NCI-H1436 treated with DMSO at 0.1 percent for 48 hours (cell line): ENCODE data around the gene TGIF2.
"Not testable (repeated sequence)": the region's sequence is repeated elsewhere in the genome, so short reads cannot be mapped to it uniquely, and the experiment has no call there.

Experiments used
- DNase-seq: peaks from one replicate; lab custom pipeline; 2025; lab: John Stamatoyannopoulos, UW

TGIF2 gene

DNA sequence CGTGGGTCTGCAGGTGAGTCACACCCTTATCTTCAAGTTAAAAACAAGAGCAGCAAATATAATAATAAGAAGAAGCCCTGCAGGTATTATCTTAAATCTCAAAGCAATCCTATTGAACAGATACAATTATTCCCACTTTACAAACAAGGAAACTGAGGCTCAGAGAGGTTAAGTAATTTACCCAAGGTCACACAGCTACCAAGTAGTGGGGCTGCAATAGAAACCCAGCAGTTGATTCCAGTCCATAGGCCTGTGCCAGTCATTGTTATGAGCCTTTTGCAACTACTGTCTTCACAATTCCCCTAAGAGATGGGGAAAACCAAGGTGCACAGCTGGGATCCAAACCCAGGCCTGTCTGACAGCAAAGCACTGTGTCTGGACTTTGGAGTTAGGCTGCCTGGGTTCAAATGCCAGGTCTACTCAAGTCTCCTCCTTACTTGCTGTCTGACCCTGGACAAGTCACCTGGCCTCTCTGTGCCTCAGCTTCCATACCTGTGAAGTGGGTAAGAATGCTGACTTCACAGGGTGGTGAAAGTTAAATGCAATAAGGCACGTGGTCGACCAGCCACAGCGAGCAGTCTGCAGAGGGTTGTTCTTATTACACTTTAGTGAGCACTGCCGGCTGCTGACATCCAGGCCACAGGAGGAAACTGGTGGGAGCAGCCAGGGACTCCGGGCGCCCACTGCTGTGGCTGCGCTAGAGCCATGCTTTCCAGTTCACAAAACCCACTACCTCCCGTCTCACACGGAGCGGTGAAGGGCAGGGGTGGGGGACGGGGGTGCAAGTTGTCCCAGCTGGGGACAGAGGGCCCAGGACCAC lies 26.0 kb upstream of the TGIF2 start:
- DNase-seq: no peak

DNA sequence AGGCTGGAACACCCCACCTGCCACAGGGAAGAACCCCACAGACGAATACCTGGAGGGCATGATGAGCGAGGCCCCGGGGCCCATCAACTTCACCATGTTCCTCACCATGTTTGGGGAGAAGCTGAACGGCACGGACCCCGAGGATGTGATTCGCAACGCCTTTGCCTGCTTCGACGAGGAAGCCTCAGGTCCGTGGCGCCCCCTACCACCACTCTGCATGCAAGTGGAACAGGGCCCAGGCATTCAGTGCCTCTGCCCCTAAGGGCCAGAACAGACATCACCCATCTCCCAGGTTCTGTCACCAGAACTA lies 25.4 kb upstream of the TGIF2 start:
- DNase-seq: no peak

DNA sequence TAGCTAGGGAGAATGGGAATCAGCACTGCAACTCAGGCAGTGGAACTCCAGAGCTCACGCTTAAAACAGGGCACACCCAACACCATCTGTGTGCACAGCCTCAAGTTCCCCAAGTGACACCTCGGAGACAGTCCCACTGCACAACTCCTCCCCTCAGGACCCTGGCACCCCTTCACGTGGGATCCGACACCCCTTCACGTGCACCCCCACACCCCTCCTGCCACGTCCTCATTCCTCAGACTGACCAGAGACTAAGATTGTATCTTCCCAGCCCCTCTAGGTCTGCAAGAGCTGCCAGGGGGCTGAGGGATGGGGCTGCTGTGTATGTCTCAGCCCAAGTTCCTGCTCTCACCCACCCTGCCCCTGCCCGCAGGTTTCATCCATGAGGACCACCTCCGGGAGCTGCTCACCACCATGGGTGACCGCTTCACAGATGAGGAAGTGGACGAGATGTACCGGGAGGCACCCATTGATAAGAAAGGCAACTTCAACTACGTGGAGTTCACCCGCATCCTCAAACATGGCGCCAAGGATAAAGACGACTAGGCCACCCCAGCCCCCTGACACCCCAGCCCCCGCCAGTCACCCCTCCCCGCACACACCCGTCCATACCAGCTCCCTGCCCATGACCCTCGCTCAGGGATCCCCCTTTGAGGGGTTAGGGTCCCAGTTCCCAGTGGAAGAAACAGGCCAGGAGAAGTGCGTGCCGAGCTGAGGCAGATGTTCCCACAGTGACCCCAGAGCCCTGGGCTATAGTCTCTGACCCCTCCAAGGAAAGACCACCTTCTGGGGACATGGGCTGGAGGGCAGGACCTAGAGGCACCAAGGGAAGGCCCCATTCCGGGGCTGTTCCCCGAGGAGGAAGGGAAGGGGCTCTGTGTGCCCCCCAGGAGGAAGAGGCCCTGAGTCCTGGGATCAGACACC lies 24.4 kb upstream of the TGIF2 start:
- DNase-seq: no peak

DNA sequence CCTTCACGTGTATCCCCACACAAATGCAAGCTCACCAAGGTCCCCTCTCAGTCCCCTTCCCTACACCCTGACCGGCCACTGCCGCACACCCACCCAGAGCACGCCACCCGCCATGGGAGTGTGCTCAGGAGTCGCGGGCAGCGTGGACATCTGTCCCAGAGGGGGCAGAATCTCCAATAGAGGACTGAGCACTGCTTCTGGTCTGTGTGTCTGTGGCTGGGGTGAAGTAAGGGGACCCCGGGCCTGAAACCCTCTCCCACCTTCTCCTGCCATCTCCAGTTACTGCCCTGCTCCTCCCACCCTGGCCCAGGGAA lies 23.8 kb upstream of the TGIF2 start:
- no peak for DNase-seq

DNA sequence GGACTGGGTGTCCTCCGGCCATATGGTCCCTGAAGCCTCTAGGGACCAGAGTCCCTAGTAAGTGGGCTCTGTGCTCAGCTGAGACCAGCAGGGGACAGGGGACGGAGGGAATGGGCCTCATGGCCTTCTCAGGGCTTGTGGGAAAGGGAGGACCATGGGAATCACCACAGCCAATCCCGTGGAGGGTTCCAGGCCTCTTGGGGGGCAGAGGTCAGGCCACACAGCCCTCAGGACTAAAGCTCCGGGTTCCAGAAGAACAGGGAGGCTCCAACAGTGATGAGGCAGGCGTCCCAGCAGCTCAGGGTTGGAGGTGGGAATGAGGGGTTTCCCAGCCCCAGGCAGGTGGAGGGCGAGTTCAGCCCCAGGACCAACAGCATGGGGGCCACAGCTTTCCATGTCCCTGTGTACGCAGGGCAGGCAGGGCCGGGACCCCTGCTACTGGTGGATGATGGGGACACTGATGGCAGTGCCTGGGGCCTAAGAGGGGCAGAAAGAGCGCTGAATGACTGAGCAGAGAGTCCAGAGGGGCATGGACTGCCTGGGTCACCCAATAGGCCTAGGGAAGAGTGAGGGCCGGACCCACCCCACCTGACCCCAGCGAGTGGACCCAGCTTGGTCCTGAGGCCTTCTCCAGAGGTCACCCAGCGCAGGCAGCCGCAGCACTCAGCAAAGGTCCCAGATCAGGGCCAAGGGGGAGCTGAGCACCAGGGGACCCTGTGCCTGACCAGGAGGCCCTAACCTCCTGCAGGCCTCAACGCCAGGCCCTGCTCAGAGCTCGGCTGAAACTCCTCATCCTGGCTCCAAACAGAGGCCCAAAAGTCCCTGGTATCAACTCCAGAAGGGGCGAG lies 23.2 kb upstream of the TGIF2 start:
- no peak for DNase-seq

DNA sequence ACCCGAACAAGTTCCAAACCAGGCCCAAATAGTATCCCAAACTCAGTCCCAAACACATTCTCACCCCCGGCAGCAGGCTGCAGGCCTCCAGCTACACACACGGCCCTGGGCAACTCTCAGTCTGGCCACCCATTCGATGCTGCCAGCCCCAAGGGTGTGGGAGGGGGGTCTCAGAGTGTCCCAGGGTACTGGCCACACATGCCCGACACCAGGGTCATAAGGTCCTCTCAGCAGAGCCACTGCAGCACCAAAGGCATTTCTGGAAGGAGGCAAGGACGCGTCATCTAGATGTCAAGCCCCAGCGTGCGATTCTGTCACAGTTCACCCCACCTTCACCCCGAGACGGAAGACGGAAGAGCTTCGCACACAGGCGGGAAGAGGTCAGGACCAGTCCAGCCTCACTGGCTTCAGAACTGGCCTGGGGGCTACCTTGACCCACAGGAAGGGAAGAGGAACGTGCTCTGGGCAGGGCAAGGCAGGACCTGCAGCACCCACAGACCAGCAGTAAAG lies 22.6 kb upstream of the TGIF2 start:
- no peak for DNase-seq

DNA sequence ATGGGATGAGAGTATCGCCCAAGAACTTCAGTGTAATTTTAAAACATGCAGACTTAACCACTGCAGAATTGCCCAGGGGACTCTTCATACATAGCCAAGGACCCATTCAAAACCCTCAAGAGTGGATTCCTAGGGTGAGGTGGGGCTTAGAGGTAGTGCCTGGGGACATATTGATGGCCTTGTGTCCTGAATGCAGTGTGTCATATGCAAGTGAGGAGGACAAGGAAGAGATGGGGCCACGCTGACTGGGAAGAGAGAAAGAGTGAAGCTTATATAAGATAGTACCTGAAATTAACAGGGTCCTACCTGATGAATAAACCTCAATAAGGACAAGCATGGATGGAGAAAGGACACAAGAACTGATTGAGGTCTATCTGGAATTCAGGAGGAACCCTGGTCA lies 18.1 kb upstream of the TGIF2 start:
- no peak for DNase-seq

DNA sequence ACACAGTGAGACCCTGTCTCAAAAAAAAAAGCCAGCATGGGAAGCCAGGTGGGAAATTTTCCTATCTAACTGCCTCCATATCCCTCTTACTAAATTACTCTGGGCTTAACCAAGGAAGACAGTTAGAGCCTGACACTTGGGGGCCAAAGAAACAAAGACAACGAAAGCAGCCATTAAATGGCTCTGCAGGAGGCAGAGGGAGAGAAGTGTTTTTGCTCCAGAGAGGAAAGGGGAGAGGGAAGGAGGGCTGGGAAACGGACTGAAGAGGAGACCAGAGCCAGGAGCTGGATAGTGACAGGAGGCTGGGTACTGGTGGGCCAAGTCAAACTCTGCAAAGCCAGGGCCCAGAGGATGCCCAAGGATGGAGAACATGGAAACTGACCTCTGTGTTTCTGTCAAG lies 10.7 kb upstream of the TGIF2 start:
- no peak for DNase-seq

DNA sequence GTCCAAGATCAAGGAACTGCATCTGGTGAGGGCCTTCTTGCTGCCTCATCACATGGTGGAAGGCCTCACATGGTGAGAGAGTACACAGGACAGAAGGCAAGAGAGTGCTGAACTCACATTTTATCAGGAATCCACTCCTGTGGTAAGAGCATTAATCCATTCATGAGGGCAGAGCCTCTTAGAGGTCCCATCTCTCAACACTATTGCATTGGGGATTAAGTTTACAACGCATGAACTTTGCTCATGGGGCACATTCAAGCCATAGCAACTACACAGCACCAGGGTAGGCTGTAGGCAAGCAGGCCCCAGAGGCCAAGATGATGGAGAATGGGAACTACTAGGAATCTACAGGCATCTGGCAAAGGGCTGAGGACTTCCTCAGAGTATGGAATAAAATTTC lies 10.0 kb upstream of the TGIF2 start:
- no peak for DNase-seq

DNA sequence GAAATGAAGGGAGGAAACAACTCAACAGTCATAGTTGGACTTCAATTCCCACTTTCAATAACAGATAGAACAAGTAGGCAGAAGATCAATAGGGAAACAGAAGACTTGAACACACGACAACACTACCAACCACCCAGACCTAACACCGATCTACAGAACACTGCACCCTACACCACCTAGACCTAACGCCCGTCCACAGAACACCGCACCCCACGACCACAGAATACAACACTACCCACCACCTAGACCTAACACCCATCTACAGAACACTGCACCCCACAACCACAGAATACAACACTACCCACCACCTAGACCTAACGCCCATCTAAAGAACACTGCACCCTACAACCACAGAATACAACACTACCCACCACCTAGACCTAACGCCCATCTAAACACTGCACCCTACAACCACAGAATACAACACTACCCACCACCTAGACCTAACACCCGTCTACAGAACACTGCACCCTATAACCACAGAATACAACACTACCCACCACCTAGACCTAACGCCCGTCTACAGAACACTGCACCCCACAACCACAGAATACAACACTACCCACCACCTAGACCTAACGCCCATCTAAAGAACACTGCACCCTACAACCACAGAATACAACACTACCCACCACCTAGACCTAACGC lies 9.2 kb upstream of the TGIF2 start:
- DNase-seq: not testable (repeated sequence)

DNA sequence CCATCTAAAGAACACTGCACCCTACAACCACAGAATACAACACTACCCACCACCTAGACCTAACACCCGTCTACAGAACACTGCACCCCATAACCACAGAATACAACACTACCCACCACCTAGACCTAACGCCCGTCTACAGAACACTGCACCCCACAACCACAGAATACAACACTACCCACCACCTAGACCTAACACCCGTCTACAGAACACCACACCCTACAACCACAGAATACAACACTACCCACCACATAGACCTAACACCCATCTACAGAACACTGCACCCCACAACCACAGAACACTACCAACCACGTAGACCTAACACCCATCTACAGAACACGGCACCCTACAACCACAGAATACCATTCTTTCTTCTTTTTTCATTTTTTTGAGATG lies 8.7 kb upstream of the TGIF2 start:
- not testable (repeated sequence) for DNase-seq

DNA sequence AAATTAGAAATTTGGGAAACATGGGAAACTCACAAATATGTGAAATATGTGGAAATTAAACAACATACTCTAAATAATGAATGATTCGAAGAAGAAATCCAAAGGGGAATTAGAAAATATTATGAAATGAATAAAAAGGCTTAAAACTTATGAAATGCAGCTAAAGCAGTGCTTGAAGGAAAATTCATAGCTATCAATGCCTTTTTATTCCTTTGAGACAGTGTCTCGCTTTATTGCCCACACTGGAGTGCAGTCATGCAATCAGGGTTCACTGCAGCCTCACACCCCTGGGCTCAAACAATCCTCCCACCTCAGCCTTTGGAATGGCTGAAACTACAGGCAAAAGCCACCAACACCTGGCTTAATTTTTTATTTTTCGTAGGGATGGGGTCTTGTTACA lies 7.9 kb upstream of the TGIF2 start:
- no peak for DNase-seq

DNA sequence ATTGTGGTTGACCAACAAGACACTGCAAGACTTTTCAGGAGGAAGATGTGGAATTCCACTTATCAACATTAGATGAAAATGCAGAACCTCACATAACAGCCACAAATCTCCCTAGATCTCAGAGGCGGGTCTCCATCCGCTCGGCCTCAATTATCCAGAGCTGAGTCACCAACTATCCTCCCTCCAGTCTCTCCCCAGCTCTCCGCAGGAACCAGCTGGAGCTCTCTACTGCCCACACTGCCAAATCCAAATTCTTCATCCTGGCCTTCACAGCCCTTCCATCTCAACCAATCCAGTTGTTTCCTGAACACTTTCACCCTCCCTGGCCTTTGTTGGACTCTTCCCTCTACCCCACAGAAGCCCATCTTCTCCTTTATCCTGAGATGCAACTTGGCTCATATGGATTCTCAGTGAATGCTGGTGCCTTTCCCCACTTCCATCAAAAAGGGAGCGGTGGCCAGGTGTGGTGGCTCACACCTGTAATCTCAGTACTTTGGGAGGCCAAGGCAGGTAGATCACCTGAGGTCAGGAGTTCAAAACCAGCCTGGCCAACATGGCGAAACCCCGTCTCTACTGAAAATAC lies 3.5 kb upstream of the TGIF2 start:
- DNase-seq: no peak

DNA sequence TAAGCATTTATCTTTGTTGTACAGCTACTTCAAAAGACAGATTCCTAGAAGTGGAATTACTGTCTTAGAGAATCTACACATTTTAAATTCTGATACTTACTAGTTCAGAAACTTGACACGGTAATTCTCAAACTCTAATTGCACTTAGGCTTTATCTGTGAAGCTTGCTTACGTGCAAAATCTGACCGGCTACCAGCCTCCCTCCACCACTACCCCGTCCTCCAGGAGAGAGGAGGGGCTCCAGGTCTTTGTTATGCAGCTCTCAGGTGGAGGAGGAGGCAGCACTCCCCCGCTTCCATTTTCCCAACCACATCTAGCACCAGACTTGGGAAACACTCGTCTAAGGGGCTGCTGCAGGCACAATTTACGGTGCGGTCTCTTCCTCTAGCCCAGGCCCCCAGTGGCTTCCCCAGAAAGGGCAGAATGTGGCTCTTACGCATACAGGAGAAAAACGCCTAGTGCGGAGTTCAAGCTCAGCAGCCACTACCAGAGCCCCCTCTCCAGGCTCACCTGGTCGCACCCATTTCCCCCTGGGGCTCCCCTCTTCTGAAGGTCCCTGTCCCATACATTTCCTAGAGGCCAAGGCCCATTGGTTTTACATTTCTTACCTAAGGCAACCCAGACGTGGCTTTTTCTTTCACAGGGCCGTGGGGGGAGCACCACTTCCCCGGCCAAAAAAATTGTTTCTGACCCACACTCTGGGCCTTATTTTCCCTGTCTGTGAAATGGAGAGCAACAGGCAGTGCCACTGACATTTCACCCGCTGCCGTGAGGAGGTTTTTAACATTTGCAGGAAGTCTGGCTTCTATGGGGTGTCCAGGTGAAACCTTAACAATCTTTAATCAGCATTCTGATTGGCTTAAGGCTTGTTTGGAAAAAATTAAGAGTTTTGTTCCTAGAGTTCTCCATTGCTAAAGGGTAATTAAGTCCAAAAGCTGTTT lies 1.6 kb upstream of the TGIF2 start:
- DNase-seq: no peak

DNA sequence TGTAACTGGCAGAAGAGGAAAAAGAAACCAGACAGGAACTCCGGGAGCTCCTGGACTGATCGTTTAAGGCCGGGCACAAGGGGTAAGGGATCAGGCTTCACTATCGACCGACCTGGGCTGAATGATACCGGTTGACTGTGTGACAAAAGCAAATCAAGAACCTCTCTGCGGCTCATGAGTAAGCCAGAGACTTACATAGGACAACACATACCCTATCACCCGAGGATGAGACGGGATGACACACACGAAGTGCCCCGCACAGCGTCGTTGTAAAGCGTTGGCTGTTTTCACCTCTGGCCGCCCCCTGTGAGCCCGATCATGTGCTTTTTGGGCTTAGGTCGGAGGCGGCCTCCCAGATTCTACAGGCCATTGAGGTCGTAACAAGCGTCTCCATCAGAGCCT lies 695 bp upstream of the TGIF2 start:
- DNase-seq: no peak

DNA sequence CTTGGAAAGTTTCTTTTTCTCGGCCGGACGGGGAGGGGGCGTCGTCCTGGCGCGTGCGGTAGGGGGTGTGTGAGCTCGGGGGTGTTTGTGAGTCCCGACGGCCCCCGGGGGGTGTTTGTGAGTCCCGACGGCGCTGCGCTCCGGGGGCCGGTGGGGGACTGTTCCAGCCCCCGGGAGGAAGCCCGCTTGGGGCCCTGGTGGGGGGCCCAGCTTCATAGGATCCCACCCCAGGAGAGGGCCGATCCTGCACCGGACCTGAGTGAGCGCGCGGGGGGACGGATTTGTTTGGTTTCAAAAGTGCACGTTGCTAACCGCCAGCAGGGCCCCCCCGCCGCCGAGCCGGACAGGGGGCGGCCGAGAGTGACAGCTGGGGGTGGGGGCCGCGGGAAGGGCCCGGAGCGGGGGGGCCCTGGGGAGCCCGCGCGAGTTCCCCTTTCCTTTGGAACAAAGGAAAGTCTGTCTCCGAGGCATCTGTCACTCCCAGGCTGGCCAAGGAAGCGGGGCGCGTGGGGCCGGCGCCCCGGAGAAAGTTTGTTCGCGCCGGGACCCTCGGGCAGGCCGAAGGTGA lies 485 bp downstream of the TGIF2 start:
- DNase-seq: no peak

DNA sequence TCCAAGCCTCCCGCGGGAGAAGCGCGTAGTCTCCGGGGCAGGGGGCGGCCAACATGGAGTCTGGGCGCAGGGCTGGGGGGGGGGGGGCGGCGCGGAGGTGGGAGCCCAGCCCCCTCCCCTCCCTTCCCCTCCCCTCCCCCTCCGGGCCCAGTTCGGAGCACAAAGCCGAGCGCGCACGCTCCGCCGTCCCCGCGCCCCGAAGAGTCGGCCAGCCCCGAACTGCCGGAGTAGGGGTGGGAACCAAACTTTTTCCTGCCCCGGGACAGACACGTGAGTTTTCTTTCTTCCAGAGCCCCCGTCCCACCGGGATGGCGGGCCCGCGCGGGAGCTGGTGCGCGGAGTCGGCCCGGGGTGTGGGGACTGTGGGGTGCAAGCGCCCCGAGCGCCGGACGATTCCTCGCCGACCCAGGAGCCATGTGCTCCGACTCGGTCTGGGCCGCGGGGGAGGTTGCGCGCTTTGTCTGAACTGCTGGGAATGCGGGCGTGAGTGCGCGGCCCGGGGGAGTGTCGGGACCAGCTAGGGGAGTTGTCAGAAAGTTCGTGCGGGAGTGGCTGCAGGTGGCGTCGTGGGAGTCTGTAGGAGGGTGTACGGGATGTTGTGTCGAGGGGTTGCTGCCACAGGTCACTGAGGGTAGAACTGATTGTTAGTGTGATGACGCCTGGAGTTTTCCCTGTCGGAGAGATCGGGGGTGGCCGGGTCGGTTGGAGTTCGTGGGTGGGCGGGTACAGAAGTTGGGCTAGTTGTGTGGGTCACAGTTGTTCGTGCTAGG lies 1.2 kb downstream of the TGIF2 start:
- DNase-seq: no peak

DNA sequence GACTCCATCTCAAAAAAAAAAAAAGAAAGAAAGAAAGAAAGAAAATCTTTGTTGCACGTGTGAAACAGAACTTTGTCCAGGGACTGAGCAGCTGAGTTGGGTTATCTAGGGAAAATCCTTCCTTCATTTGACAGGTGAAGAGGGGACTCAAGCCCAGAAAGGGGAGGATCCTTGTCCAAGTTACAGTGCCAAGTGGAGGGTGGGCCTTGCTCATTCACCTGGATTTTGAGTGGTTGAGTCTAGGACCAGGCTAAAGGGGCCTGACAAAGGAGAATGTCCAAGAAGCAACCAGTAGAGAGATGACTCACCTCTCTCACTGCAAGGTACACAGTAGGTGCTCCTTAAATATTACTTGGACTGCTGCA lies 2.7 kb downstream of the TGIF2 start:
- no peak for DNase-seq

DNA sequence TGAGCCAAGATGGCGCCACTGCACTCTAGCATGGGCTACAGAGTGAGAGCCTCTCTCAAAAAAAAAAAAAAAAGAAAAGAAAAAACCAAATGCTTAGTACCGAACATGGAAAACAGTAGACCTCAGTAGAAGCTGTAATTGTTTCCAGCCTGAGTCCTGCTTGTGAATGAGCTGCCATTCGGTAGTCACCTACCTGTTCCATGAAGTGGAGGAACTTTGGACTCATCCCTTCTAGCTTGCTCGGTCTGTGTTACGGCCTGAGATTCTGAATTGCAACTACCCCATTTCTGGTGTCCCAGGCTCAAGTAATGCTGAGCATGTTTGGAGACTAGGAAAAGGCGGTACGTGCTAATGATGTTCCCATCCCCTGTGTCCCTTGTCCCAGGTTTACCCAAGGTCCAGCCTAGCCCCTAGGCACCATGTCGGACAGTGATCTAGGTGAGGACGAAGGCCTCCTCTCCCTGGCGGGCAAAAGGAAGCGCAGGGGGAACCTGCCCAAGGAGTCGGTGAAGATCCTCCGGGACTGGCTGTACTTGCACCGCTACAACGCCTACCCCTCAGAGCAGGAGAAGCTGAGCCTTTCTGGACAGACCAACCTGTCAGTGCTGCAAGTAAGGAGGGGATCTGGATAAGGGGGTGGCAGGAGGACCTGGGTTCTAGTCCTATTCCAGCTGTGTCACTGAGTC lies 5.1 kb downstream of the TGIF2 start:
- no peak for DNase-seq
